H1 (cell line): ENCODE measurements around the gene NSUN6. TPM values are rescaled to one million over a fixed set of nuclear protein-coding genes. Genes with fewer than 3 reads are reported as not detected.

Experiments used
- CTCF ChIA-PET: fragments of 300-600 bp; sonication (Branson Sonifier 250); formaldehyde crosslinking; loops from one replicate; lab custom pipeline; 2021; ENCODE audit not compliant: partially characterized antibody; lab: Charles Lee
- POLR2A ChIA-PET: fragments of 300-600 bp; sonication (Branson Sonifier 250); formaldehyde crosslinking; loops from one replicate; lab custom pipeline; 2021; ENCODE audit warnings: inconsistent platforms; ENCODE audit not compliant: partially characterized antibody; lab: Charles Lee
- DNase-seq, 2 experiments: peaks; one replicate each; pipeline versions ENCODE4 v3.0.0 to v3.0.0-alpha.2; 2010 to 2022; ENCODE audit warnings: low spot score in 2 of 2, low read depth in 1 of 2, mixed read lengths in 1 of 2
- FAIRE-seq: peaks from 2 replicates; lab custom pipeline; 2011; peaks lifted over from hg19 to GRCh38; lab: Jason Lieb, UNC
- H2AFZ ChIP-seq: 2 replicates; pipeline ENCODE4 v1.8.1; 2012; ENCODE audit warnings: low read length, inconsistent platforms
- H2AK5ac ChIP-seq: 2 replicates; pipeline ENCODE4 v1.6.1; 2013; ENCODE audit warnings: low read depth, low read length
- H2BK120ac ChIP-seq: replicated peaks from 2 replicates; pipeline ENCODE3; 2013; ENCODE audit warnings: low read depth, low read length, inconsistent platforms
- H2BK12ac ChIP-seq: 2 replicates; pipeline ENCODE4 v1.6.1; 2013; ENCODE audit warnings: low read depth, low read length
- H2BK15ac ChIP-seq: 2 replicates; pipeline ENCODE4 v1.6.1; 2013; ENCODE audit warnings: low read length
- H2BK20ac ChIP-seq: 2 replicates; pipeline ENCODE4 v1.6.1; 2013; ENCODE audit warnings: low read length
- H2BK5ac ChIP-seq: 2 replicates; pipeline ENCODE4 v1.6.1; 2013; ENCODE audit warnings: low read depth, low read length
- H3K14ac ChIP-seq: 2 replicates; pipeline ENCODE4 v1.6.1; 2013; ENCODE audit warnings: inconsistent platforms; ENCODE audit not compliant: insufficient read length
- H3K18ac ChIP-seq: 2 replicates; pipeline ENCODE4 v1.6.1; 2013; ENCODE audit warnings: low read length; ENCODE audit errors: extremely low read depth
- H3K23ac ChIP-seq: 2 replicates; pipeline ENCODE4 v1.6.1; 2013; ENCODE audit warnings: inconsistent platforms; ENCODE audit not compliant: insufficient read length
- H3K23me2 ChIP-seq: 2 replicates; pipeline ENCODE4 v1.6.1; 2013; ENCODE audit warnings: low read depth, low read length
- H3K27ac ChIP-seq: 2 replicates; pipeline ENCODE4 v1.6.1; 2011; ENCODE audit warnings: low read depth, low read length, inconsistent platforms
- H3K27me3 ChIP-seq, 4 experiments: replicated peaks in 1 of 4; 1 replicate in 1 of 4; 2 replicates in 3 of 4; pipeline versions ENCODE4 v1.6.1 to v1.8.1; 2011 to 2013; ENCODE audit warnings: low read length in 3 of 4, mild to moderate bottlenecking in 3 of 4, inconsistent platforms in 2 of 4, mixed read lengths in 2 of 4, moderate library complexity in 1 of 4; ENCODE audit not compliant: control insufficient read depth in 3 of 4, insufficient read depth in 3 of 4; ENCODE audit errors: extremely low read depth in 1 of 4
- H3K36me3 ChIP-seq, 4 experiments: 2 replicates each; pipeline versions ENCODE4 v1.6.1 to v1.8.1; 2011 to 2013; ENCODE audit warnings: mild to moderate bottlenecking in 4 of 4, low read length in 3 of 4, moderate library complexity in 2 of 4, control low read depth in 1 of 4, inconsistent platforms in 1 of 4; ENCODE audit not compliant: insufficient read depth in 4 of 4, control insufficient read depth in 2 of 4
- H3K4ac ChIP-seq: replicated peaks from 2 replicates; pipeline ENCODE3; 2013; ENCODE audit warnings: low read length, low read depth, mixed read lengths, inconsistent platforms; ENCODE audit not compliant: insufficient read length
- H3K4me1 ChIP-seq, 4 experiments: replicated peaks in 1 of 4; 1 replicate in 1 of 4; 2 replicates in 3 of 4; pipeline versions ENCODE4 v1.6.1 to v1.8.1; 2011 to 2013; ENCODE audit warnings: low read length in 3 of 4, inconsistent platforms in 2 of 4, mixed read lengths in 1 of 4; ENCODE audit not compliant: insufficient read depth in 4 of 4, control insufficient read depth in 3 of 4
- H3K4me2 ChIP-seq, 2 experiments: 2 replicates each; pipeline versions ENCODE4 v1.6.1 to v1.8.1; 2011 to 2013; ENCODE audit warnings: low read depth in 2 of 2, low read length in 2 of 2, control low read depth in 1 of 2, inconsistent platforms in 1 of 2, mild to moderate bottlenecking in 1 of 2; ENCODE audit not compliant: insufficient read depth in 1 of 2
- H3K4me3 ChIP-seq, 4 experiments: fragments of 200-600, 300-600 bp in 1 of 4; sonication (generic), shearing (Covaris generic), sonication (Bioruptor Twin) in 1 of 4; 2 replicates each; pipeline versions ENCODE4 v1.5.1 to v1.8.1; 2011 to 2016; ENCODE audit warnings: low read length in 4 of 4, low read depth in 3 of 4, control low read depth in 2 of 4, inconsistent platforms in 2 of 4, mild to moderate bottlenecking in 2 of 4, mixed read lengths in 1 of 4, moderate library complexity in 1 of 4; ENCODE audit not compliant: insufficient read depth in 2 of 4; ENCODE audit errors: extremely low read depth in 1 of 4
- H3K56ac ChIP-seq: replicated peaks from 2 replicates; pipeline ENCODE3; 2013; ENCODE audit warnings: low read depth, mild to moderate bottlenecking, mixed read lengths, low read length, inconsistent platforms; ENCODE audit not compliant: insufficient read length
- H3K79me1 ChIP-seq: 2 replicates; pipeline ENCODE4 v1.6.1; 2013; ENCODE audit warnings: low read depth, low read length, control low read depth
- H3K79me2 ChIP-seq, 2 experiments: 2 replicates each; pipeline versions ENCODE4 v1.6.1 to v1.8.1; 2012 to 2013; ENCODE audit warnings: low read length in 2 of 2, mild to moderate bottlenecking in 2 of 2, inconsistent platforms in 1 of 2; ENCODE audit not compliant: insufficient read depth in 2 of 2, control insufficient read depth in 1 of 2
- H3K9ac ChIP-seq, 4 experiments: replicated peaks in 1 of 4; 1 replicate in 1 of 4; 2 replicates in 3 of 4; pipeline versions ENCODE4 v1.6.1 to v1.8.1; 2011 to 2013; ENCODE audit warnings: low read depth in 3 of 4, low read length in 3 of 4, control low read depth in 2 of 4, mild to moderate bottlenecking in 2 of 4, moderate library complexity in 2 of 4, inconsistent platforms in 1 of 4; ENCODE audit errors: extremely low read depth in 1 of 4
- H3K9me3 ChIP-seq, 2 experiments: 2 replicates each; pipeline versions ENCODE4 v1.6.1 to v1.8.1; 2012 to 2013; ENCODE audit warnings: mild to moderate bottlenecking in 2 of 2, moderate library complexity in 2 of 2, control low read depth in 1 of 2, inconsistent platforms in 1 of 2, low read depth in 1 of 2, low read length in 1 of 2, mixed read lengths in 1 of 2; ENCODE audit not compliant: insufficient read depth in 2 of 2
- H4K20me1 ChIP-seq, 2 experiments: replicated peaks in 1 of 2; 2 replicates each; pipeline versions ENCODE3 to v1.8.1; 2011 to 2013; ENCODE audit warnings: inconsistent platforms in 2 of 2, low read length in 2 of 2, mild to moderate bottlenecking in 1 of 2; ENCODE audit not compliant: insufficient read depth in 2 of 2, control insufficient read depth in 1 of 2
- H4K5ac ChIP-seq: 2 replicates; pipeline ENCODE4 v1.6.1; 2013; ENCODE audit warnings: low read length, low read depth, mixed read lengths, inconsistent platforms; ENCODE audit not compliant: insufficient read length
- H4K8ac ChIP-seq: 2 replicates; pipeline ENCODE4 v1.8.0; 2013; ENCODE audit warnings: mild to moderate bottlenecking, moderate library complexity, low read length, inconsistent platforms; ENCODE audit not compliant: insufficient read depth; ENCODE audit errors: extremely low read depth
- H4K91ac ChIP-seq: replicated peaks from 2 replicates; pipeline ENCODE3; 2013; ENCODE audit warnings: low read length, mixed read lengths, inconsistent platforms; ENCODE audit not compliant: insufficient read length
- ATF2 ChIP-seq: IDR thresholded peaks from 2 replicates; pipeline ENCODE4 v1.6.1; 2012; ENCODE audit warnings: low read length, inconsistent platforms
- BRCA1 ChIP-seq: IDR thresholded peaks from 2 replicates; pipeline ENCODE4 v1.6.1; 2012; ENCODE audit warnings: low read depth, low read length, improper control_type of control experiment
- CTCF ChIP-seq, 3 experiments: IDR thresholded peaks; 1 replicate in 2 of 3; 2 replicates in 1 of 3; pipeline versions ENCODE4 v1.5.1 to v1.6.1; 2011; ENCODE audit warnings: low read length in 3 of 3, mild to moderate bottlenecking in 3 of 3, inconsistent platforms in 2 of 3, low read depth in 1 of 3, moderate library complexity in 1 of 3; ENCODE audit not compliant: insufficient read depth in 1 of 3; ENCODE audit errors: control extremely low read depth in 1 of 3
- GTF2F1 ChIP-seq: IDR thresholded peaks from 2 replicates; pipeline ENCODE4 v1.6.1; 2012; ENCODE audit warnings: low read depth, low read length, improper control_type of control experiment, borderline replicate concordance
- PHF8 ChIP-seq: fragments of 200-600 bp; sonication (generic); conservative IDR thresholded peaks from 2 replicates; pipeline ENCODE4 v1.7.1; 2012; ENCODE audit warnings: low read depth, mild to moderate bottlenecking, inconsistent platforms, low read length, moderate library complexity
- SIRT6 ChIP-seq: IDR thresholded peaks from one replicate; pipeline ENCODE4 v1.7.1; 2012; ENCODE audit warnings: low read length, inconsistent platforms
- TCF12 ChIP-seq: IDR thresholded peaks from 2 replicates; pipeline ENCODE4 v1.6.1; 2011; ENCODE audit warnings: low read depth, mild to moderate bottlenecking, low read length
- WGBS, 2 experiments: shearing (Covaris generic) in 1 of 2; methylation state at CpG; one replicate each; pipeline versions ENCODE4 v1.1.6 to v1.1.7; 2013 to 2015; ENCODE audit warnings: low lambda C conversion rate in 2 of 2, mixed read lengths in 2 of 2, inconsistent platforms in 1 of 2, low coverage in 1 of 2, missing lambda C conversion rate in 1 of 2; ENCODE audit not compliant: insufficient replicate concordance in 2 of 2, insufficient coverage in 1 of 2, insufficient read length in 1 of 2; ENCODE audit errors: extremely low coverage in 1 of 2, missing lambda C conversion rate in 1 of 2; 5-methylcytosine and 5-hydroxymethylcytosine counted together
- polyA plus RNA-seq, 7 experiments: library from polyadenylated mRNA; depleted of rRNA in 3 of 7; stranded (reverse) in 5 of 7; unstranded in 2 of 7; fragments of >200 nt in 5 of 7; fragments of 200-250 nt in 2 of 7; gene quantifications; 1 replicate in 5 of 7; 2 replicates in 1 of 7; 4 replicates in 1 of 7; pipeline versions ENCODE4 v1.2.1 to v1.2.3, GENCODE V29; 2011 to 2013; ENCODE audit warnings: missing spikeins in 2 of 7, mixed read lengths in 2 of 7
- total RNA-seq: library from RNA; stranded (reverse); fragmentation: NEBNext Ultra II Directional; extraction: Animal tissue kit (Norgen Biotek cat#: 25700); gene quantifications from 2 replicates; pipeline ENCODE4 v1.2.1, GENCODE V29; 2021

NSUN6 gene
- total and polyA plus RNA-seq, 2 of the 8 experiments (the other 6 are each of a cell fraction or from before 2014, with no cell fraction given) = 5.9 to 14.4 TPM

GRCh38 chr10:18566177-18566576 lies 85.2 kb downstream of the NSUN6 start:
- Histone ChIP-seq H3K9me3 (peaks cover 0 to 86% of the 10 kb centered on the region in 2 experiments; a peak in 2 of 4 replicates), H3K4me3 (no peak overlapping the region), H3K4me2 (no peak overlapping the region), H2BK20ac (no peak overlapping the region), H3K79me1 (no peaks in the 10 kb centered on the region), H3K4me1 (no peaks in the 10 kb centered on the region), H3K4ac (no peak overlapping the region), H3K79me2 (no peaks in the 10 kb centered on the region), H2BK5ac (no peak overlapping the region), H2BK15ac (no peak overlapping the region), H3K14ac (no peak overlapping the region), H3K36me3 (no peaks in the 10 kb centered on the region; a peak in 1 of 8 replicates), H3K56ac (no peak overlapping the region), H3K23me2 (peaks cover 77% of the 10 kb centered on the region; the same call in 1 of the 2 replicates), H2AFZ (no peak overlapping the region), H2BK120ac (no peak overlapping the region), H3K23ac (no peak overlapping the region), H4K91ac (no peak overlapping the region), H3K18ac (no peak overlapping the region), H2AK5ac (no peak overlapping the region; the same call in 1 of the 2 replicates), H4K8ac (no peak overlapping the region), H4K20me1 (no peaks in the 10 kb centered on the region), H3K9ac (no peak overlapping the region), H3K27ac (no peak overlapping the region), H2BK12ac (no peak overlapping the region; the same call in 1 of the 2 replicates), H4K5ac (no peak overlapping the region), H3K27me3 (no peaks in the 10 kb centered on the region)
- ChIA-PET CTCF (no interaction called here), POLR2A (no interaction called here)
- WGBS, 2 experiments = 96% methylated on average over 4 of the region's 4 CpGs
- no peak for DNase-seq
- no peak for FAIRE-seq
- no peak for TF ChIP-seq BRCA1
- no peak for TF ChIP-seq CTCF (IDR thresholded peaks at IDR 0.05; ENCODE audit: control extremely low read depth in 1 of 3, insufficient read depth in 1 of 3, low read depth in 1 of 3, low read length in 3 of 3)
- no peak for TF ChIP-seq ATF2
- no peak for TF ChIP-seq SIRT6
- no peak for TF ChIP-seq PHF8
- no peak for TF ChIP-seq GTF2F1
- TF ChIP-seq TCF12 = no peak
